Measurements from ENCODE around the gene ARHGAP15. TPM values are rescaled to one million over a fixed set of nuclear protein-coding genes. Genes with fewer than 3 reads are reported as not detected.

ARHGAP15 gene
- total RNA-seq, 3 donors from 2014 or later: 5.3 to 8.2 (median 5.8) TPM

DNA sequence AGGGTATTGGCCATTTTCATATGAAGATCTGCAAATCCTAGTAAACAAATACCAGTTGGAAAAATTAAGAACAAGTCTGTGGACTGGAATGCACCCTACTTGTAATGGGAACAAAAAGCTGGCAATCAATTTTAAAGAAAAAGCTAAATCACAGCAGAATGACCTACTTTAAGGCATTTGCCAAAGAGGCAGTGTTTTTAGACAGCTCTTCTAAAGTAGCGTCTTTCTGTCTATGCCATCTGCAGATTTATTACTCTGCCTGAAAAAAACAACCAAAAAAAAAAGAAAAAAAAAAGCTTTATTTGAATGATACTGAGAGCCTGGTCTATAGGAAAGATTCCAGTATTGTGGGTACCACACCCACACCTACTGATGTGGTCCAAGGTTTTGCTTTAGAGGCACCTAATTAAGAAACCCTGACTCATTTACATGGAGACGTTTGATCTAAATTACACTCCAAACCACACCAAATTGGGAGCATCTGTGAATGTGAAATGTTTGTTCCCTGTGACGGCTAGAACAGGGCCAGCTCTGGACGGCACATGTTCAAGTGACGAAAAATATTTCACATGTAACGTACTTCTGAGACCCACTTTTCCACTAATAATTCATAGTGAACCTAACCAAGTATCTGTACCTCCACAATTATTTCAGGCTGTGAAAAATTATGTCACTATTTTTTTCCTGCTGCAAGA lies 597.1 kb downstream of the ARHGAP15 start:
- ATAC-seq (no peak), DNase-seq (no peak)
- intact Hi-C loops (cut with DNase I, micrococcal nuclease): no loop called here
- Histone ChIP-seq H3K9me3 (no peaks in the 10 kb centered on the region), H3K36me3 (ENCODE audit: low read depth) (no peaks in the 10 kb centered on the region), H3K4me1 (ENCODE audit: low read depth) (no peaks in the 10 kb centered on the region), H3K4me3 (no peak overlapping the region)
- TF ChIP-seq, protein P1, sequence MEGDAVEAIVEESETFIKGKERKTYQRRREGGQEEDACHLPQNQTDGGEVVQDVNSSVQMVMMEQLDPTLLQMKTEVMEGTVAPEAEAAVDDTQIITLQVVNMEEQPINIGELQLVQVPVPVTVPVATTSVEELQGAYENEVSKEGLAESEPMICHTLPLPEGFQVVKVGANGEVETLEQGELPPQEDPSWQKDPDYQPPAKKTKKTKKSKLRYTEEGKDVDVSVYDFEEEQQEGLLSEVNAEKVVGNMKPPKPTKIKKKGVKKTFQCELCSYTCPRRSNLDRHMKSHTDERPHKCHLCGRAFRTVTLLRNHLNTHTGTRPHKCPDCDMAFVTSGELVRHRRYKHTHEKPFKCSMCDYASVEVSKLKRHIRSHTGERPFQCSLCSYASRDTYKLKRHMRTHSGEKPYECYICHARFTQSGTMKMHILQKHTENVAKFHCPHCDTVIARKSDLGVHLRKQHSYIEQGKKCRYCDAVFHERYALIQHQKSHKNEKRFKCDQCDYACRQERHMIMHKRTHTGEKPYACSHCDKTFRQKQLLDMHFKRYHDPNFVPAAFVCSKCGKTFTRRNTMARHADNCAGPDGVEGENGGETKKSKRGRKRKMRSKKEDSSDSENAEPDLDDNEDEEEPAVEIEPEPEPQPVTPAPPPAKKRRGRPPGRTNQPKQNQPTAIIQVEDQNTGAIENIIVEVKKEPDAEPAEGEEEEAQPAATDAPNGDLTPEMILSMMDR (IDR thresholded peaks at IDR 0.05): no peak

DNA sequence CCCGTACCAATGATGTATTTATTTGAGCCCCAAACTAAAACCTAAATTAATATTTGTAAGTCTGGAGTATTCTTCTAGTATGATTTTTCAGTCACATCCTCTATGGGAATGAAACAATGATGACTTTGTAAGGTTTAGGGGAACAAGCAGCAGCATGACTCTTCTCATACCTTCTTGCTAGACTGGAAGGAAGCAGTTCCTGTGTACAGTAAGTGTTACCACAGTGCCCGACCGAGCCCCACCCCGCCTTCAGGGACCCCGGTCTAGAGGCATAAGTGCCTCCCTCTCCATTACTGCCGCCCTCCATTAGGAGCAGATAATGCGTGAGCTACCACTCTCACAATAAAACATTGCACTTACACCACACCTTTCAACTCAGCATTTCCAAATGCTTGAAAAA lies 599.3 kb downstream of the ARHGAP15 start:
- peak; percentile 16 for ATAC-seq
- TF ChIP-seq, protein P1 (IDR thresholded peaks at IDR 0.05): no peak
- intact Hi-C loops (cut with DNase I, micrococcal nuclease): no loop called here
- Histone ChIP-seq H3K4me3 (no peak overlapping the region), H3K36me3 (ENCODE audit: low read depth) (no peaks in the 10 kb centered on the region), H3K4me1 (ENCODE audit: low read depth) (no peaks in the 10 kb centered on the region), H3K9me3 (no peaks in the 10 kb centered on the region)
- no peak for DNase-seq

DNA sequence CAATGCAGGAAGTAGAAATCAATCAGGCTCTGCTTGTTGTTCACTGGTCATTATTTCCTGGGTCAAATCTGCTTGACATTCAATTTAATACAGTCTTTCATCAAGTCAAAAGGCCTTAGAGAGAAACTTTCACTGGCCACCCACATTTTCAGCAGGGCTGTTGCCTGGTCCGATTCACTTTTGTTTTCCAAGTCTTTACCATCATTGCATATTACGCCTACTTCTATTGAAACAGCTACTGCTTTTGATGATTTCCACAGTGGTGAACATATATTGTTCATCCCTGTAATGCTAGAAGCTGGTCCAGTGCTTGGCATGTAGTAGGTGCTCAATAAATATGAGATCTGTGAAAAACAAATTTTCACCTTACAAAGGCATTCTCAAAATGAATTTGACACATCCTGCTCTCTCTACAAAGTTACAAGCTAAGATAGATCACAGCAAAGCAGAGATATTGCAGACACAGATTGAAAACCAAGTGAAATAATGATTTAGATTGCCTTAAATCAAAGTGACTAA lies 600.1 kb downstream of the ARHGAP15 start:
- Histone ChIP-seq H3K9me3 (no peaks in the 10 kb centered on the region), H3K4me3 (no peak overlapping the region), H3K4me1 (ENCODE audit: low read depth) (no peaks in the 10 kb centered on the region), H3K36me3 (ENCODE audit: low read depth) (no peaks in the 10 kb centered on the region)
- DNase-seq (no peak), ATAC-seq (no peak)
- TF ChIP-seq, protein P1 (IDR thresholded peaks at IDR 0.05): no peak
- intact Hi-C loops (cut with DNase I, micrococcal nuclease): no loop called here

DNA sequence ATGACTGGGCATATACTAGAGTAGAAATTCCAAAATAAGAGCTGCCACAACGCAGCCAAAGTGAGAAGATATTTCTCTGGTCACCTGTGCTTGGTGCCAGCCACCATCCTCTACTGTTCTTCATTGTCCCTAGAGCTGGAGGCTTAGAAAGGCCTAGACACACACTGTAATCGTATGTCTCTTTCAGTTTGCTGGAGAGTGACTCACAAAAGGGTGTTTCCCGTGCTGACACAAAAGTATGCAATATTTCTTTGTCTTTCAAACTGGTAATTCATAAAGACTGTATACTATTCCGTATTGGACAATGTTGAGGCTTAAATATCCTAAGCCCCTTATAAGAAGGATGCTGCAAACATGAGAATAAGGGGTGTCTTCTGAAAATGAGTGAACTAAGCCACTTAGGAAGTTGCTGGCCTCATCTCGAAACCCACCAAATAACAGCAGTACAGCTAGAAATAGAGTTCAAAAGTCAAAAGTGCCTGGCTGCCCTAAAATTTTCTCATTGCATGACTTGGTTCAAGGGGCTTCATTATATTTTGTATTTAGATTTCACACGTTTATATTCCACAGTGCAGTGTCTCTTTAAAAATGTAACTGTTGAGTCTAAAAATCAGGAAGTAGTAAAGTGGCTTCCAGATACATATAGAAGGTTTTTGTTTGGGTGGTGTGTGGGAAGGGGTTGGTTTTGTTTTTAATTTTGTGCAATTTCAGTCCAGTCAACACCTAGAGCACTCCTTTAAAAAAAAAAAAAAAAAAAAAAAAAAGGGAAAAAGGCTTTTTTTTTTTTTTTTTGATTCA lies 601.1 kb downstream of the ARHGAP15 start:
- H3K36me3 ChIP-seq (ENCODE audit: low read depth): no peaks in the 10 kb centered on the region
- TF ChIP-seq, protein P1 (IDR thresholded peaks at IDR 0.05): no peak
- ATAC-seq (peak; percentile 30), DNase-seq (no peak)
- no peaks in the 10 kb centered on the region for H3K9me3 ChIP-seq
- intact Hi-C loops (cut with DNase I, micrococcal nuclease): no loop called here
- H3K4me3 ChIP-seq: no peak overlapping the region
- H3K4me1 ChIP-seq (ENCODE audit: low read depth): no peaks in the 10 kb centered on the region

DNA sequence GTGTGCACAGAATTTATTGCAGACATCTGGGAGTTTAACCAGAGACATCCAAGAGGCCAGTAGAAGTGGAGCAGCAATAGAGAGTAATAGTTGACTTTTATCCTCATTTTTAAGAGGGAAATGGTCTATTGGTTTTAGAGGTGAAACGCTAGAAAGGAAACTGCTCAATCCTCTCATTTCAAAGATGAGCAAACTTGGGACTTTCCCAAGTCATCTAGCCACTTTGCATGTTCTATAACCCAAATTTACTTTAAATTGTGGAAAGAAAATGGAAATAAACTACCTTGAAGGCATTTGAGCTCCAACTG lies 601.7 kb downstream of the ARHGAP15 start:
- Histone ChIP-seq H3K4me3 (no peak overlapping the region), H3K4me1 (ENCODE audit: low read depth) (no peaks in the 10 kb centered on the region), H3K9me3 (no peaks in the 10 kb centered on the region), H3K36me3 (ENCODE audit: low read depth) (no peaks in the 10 kb centered on the region)
- ATAC-seq: no peak
- no peak for DNase-seq
- intact Hi-C loops (cut with DNase I, micrococcal nuclease): no loop called here
- TF ChIP-seq, protein P1 (IDR thresholded peaks at IDR 0.05): no peak
